ENCODE results near the gene ARF1.

Gene ARF1

DNA sequence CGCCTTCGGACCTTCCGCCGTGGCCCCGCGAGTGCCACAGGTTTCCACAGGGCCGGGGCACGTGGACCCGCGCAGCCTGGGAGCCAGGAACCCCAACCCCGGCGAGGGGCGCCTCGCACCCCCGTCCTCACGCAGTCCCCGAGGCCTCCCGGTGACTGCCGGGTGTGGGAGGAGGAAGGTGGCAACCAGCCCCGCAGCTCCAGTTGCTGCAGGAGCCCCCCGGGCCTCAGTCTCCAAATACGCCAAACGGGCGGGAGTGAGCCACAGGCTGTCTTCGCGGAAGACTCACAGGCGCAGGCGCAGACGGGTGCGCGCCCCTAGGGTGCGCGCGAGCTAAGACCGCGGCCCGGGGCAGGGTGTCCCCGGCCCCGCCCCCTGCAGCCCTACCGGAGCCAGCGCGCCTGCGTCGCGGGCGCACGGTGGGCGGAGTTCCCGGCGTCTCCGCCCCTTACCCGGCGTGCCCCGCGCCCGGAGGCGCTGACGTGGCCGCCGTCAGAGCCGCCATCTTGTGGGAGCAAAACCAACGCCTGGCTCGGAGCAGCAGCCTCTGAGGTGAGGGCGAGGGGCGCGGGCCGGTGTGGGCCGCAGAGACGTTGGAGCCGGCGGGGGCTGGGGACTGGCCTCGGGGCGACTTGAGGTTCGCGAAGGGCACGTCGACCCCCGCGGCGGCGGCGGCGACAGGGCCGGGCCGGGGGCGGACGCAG is at the start of gene ARF1:
Gene ARF1 (plus strand): TSS at position 495 of the 704 bp plus-strand sequence. CDS start 14,407 bp downstream, outside the sequence.
- peak; percentile 89 for DNase-seq

DNA sequence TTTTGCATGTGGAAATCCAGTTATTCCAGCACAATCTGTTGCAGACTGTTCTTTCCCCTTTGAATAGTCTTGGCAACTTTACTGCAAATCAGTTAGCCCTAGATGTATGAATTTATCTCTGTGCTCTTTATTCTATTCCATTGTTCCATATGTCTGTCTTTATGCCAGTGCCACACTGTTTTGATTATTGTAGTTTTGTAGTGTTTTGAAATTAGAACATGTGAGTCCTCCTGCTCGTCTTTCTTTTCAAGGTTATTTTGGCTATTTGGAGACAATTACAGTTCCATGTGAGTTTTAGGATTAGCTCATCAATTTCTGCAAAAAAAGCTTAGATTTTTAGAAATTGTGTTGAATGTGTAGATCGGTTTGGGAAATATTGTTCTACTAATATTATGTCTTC is 49.1 kb upstream of the ARF1 start:
- DNase-seq: no peak

DNA sequence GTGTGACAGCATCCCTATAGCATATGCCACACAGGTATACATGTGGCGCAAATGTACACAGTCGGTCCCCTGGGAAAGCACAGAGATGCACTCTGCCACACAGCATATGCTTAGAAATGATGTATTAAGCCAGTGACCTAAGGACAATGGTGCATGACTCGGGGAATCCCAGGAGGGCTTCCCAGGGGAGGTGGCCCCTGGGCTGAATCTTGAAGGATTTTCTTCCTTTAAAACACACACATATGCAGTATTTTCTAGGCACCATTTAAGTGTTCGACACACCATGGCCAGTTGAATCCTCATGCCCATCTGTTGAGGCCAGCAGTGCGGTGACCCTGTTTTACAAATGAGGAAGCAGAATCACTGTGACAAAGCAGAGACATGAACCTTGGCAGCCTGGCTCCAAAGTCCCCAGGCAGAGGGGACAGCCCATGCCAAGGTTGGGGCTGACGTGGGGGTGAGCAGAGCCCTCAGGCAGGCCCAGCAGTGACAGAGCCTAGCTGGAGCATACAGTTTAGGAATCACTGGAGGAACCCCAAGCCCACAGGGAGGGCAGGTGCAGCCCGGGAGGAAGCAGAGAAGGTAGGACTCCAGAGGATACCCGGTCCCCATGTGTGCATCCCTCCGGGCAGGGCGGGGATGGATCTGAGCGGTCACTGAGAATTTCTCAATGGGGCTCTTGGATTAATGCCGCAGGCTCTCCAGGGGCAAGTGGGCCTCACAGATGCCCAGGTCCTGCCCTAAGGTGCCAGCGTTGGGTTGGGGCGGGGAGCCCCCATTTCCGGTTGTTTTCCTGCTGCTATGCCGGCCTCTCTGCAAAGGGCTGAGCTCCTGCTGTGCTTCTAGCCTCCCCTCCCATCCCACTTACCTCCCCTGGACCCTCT is 47.3 kb upstream of the ARF1 start:
- DNase-seq: no peak

DNA sequence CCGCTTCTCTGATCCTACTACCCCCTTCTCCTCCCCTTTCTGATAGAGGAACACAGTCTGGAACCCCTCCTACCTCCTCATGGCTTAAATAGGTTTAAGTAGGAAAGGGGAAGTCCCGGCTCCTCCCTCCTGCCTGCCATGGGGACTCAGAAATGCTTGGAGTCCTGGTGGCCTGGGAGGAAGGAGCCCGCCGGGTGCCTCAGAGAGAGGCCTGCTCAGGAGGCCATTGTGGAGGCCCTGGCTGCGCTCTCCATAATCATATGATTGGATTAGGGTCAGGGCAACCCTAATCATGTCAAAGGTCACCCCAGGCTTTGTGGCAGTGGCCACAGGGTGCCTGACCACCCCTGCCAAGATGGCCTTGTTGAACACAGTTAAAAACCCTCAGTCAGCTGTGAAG is 46.7 kb upstream of the ARF1 start:
- DNase-seq: no peak

DNA sequence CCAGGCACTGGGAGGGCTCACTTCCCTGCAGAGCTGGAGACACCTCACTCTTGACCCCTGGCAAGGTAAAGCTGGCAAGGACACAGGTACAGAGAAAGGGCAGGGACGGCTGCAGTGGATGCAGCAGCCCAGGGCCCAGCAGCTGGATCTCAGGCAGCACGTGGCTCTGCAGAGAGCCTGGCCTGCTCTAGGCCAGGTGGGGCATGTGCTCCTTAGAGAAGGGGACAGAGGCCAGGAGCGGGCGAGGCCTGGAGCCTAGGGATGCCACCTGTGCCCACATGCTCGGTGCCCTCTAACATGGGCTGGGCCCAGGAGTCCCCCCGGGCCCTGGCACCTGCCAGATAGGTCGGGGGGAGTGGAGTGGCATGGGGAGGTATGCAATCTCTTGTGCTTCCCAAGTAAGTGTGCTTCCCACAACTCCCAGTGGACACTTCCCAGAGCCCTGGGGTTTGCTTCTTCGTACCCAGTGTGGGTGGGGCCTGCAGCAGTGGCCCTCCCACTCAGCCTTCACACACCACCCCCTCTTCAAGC is 45.7 kb upstream of the ARF1 start:
- DNase-seq: no peak

DNA sequence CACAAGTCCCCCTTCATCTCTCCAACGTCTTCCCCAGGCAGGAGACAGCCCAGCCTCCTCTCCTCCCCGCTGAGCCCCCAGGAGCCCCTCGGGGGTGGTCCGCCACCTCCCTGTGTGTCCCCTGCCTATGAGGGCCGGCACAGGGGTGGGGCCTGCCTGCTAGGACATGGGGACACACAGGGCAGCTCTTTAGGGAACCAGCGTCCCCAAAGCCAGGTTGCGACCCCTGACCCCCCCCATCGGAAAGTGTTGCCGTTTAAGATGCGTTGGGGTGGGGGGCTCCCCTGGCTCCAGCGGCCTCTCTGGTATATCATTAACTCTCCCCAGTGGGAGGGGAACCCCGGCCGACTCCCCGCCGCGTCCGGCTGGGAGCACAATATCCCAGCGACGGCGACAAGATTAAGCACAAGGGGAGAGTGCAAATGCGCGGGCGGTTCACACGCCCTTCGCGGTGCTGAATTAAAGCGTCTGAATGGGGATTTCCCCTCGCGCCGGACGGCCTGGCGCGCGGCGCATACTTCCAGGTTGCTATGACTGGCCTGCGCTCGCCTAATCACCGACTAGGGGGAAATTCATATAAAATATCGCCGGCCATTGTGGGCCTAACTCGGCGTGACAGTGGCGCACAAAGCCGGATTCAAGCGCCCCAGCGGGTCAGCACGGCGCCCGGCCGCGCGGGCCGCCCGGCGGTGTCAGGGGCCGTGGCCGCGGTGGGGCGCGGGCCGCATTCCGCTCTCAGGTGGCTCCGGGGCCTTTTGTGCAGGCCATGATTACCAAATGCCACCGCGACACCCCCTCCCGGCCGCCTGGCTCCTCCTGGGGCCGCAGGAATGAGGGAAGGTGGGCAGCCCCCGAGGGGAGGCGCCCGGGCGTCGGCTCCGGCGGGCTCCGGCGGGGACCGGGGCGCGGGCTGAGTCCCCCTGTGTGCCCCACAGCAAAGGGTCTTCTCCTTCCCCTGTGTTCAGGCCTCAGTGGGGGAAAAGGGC is 44.8 kb upstream of the ARF1 start:
- DNase-seq: peak; percentile 25

DNA sequence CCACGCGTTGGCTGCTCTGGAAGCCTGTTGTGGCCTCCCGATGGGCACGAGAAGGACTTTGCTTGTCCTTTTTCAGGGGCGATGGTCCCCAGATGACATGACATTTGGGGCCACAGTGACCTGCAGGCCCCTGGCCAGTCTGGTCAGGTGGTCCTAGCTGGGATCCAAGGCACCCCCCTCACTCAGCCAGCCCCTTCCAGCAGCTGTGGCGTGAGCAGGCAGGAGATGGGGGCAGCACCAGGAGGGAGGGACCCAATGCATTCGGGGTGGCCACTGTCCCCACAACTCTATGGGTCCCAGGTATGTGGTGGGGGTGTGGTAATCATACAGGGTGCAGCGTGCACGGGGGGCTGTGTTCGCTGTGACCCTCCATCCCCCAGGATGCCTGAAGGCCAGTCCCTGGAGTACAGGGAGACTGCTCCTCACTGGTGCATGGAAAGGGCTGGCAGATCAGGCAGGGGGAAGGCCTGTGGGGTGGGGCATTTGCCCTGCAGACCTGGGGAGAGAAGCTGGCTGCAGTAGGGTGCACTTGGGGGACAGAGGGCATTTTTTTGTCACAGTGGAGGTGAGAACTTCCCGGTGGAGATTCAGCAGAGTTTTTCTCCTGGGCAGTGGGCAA is 44.0 kb upstream of the ARF1 start:
- no peak for DNase-seq

DNA sequence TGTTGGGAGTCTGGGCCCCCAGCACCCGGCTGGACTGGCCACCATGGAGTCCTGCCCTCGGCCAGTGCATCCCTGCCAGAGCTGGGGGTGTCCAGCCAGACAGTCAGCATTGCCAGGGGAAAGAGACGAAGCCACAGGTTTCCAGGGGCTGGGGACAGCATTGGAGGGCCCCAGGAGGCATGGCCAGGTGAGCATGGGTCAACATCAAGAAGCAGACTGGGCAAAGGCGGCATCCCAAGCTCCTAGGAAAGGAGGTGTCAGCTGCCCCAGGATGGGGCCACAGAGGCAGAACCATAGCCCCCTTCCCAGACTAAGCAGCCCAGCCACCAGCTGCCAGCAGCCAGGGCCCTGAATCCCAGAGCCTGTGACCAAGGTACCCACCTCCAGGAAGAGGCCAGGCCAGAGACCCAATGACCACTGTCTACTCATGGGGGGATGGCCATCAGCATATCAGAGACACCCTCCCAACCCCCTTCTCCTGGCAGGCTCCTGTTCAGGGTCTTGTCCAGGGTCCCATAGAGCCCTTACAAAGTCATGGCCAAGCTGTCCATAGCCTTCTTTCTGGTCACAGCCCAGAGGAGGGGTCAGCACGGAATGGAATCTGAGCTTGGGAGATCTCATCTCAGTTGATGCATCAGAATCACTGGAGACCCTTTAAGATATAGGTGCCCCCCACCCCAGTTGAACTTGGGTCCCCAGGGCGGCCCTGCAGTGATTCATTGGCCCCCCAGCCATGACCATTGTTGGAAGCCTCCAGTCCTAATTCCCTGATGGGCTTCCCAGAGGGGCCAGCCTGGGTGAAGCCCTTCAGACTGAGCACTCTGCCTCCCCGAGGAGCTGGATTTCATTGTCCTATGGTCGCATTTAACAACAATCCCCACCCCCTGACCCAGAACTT is 43.3 kb upstream of the ARF1 start:
- DNase-seq: no peak

DNA sequence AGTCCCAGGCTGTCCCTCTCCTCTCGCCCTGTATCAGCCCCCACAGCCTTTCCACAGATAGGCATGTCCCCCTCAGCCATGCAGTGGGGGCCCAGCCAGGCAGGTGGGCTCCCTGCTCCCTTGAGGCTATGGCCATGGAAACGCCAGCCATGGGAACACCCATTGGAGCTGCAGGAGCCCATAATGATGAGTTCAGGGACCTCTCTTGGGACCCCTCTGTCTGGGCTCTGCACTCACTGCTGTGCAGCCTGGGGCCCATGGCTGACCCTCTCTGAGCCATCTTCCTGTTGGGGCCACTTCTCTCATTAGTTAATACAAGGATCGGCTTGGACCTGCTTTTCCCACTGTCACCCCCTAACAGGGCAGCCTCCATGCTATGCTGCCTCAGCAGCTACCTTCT is 42.5 kb upstream of the ARF1 start:
- no peak for DNase-seq

DNA sequence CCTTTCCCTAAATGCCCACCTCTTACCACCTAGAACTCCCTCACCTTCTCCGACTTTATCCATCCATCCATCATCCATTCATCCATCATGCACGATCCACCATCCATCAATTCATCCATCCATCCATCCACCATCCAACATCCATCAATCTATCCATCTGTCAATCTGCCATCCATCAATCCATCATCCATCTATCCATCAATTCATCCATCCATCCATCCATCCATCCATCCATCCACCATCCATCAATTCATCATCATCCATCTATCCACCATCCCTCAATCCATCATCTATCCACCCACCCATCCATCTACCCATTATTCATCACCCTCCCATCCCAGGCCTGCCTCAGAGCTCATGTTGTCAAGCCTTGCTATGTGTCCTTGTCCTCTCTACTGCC is 41.2 kb upstream of the ARF1 start:
- no peak for DNase-seq

DNA sequence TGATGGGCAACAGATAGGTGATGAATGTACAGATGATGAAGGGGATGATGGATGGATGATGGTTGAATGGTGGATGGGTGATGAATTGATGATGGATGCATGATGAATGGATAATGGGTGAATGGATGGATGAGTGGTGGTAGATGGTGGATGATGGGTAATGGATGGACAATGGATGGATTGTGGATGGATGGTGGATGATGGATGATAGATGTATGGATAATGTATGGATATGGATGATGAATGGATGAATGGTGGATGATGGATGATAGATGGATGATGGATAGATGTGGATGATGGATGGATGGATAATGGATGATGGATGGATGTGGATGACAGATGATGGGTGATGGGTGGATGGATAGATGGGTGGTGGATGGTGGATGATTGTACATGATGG is 40.0 kb upstream of the ARF1 start:
- DNase-seq: no peak

DNA sequence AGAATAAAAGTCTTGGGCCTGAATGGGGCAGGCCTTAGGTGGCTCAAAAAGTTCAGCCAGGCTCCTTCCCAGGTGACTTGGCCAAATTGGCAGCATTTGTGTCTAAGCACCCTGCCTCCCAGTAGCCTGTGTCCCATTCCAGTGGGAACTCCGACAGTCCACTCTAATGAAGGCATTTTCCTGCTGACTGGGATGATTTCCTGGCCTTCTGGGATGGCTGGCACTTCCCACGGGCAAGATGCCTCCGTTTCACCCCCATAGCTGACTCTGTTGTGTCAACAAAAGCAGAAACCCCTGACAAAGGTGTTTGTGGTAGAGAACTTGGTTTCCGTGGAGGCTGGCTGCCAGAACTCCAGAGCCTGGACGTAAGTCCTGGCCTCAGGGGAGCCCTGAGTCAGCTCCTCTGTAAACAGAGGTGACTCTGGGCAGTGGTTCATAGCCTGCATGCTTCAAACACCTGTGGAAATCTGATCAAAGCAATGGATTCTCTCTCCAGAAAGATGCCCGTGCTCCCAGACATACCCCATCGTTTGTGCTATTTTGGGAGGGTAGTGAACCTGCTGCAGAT is 39.1 kb upstream of the ARF1 start:
- no peak for DNase-seq

DNA sequence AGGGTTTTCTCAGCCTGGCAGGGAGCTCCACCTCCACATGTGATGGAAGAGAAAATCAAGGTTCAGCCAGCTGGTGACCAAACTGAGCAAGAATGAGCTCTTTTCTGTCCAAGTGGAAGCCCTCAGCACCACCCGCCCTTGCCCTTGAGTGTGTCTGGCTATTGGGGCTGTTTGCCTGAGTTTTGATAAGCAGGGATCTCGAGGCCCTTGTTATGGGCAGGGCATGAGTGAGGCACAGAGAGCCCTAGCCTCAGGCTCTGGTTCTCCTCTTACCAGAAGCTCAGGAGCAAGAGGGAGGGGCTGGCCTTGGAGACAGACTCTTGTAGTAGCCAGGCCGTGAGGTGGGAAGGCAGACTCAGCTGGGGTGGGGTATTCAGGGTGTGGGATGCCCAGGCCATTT is 37.5 kb upstream of the ARF1 start:
- no peak for DNase-seq

DNA sequence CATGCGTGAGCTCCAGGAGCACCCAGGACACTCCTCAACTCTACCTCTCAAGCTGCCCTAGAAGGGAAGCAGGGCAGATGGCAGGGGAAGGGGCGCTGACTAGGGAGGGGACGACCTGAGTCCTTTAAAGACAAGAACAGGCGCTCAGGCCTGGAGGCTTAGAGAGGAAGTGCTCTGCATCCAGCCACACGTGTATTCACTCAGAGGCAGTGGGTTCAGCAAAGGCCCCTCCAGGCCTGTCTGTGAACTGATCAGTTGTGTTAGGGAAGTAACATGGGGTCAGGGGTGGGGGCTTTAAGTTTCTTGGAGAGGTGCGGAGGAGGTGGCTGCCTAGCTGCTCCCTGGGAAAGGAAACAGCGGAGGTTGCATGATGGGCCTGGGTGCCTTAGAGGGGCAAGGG is 37.1 kb upstream of the ARF1 start:
- DNase-seq: no peak

DNA sequence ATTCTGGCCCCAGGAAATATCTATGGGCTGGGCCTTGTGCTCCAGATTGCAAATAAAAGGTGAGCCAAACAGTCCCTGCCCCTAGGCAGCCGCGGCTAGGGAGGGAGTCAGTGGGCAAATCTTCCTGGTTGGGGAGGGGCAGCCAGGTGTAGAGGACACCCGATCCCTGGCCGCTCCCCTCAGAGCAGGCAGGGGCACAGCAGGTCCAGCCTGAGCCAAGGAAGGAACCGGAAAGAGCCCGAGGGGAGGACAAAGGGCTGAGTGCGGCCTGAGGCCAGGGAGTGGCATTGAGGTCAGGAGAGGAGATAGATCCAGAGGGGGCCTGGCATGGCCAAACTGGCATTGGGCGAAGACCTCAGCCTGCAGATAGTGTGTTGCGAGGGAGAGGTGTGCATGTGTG is 36.6 kb upstream of the ARF1 start:
- no peak for DNase-seq

DNA sequence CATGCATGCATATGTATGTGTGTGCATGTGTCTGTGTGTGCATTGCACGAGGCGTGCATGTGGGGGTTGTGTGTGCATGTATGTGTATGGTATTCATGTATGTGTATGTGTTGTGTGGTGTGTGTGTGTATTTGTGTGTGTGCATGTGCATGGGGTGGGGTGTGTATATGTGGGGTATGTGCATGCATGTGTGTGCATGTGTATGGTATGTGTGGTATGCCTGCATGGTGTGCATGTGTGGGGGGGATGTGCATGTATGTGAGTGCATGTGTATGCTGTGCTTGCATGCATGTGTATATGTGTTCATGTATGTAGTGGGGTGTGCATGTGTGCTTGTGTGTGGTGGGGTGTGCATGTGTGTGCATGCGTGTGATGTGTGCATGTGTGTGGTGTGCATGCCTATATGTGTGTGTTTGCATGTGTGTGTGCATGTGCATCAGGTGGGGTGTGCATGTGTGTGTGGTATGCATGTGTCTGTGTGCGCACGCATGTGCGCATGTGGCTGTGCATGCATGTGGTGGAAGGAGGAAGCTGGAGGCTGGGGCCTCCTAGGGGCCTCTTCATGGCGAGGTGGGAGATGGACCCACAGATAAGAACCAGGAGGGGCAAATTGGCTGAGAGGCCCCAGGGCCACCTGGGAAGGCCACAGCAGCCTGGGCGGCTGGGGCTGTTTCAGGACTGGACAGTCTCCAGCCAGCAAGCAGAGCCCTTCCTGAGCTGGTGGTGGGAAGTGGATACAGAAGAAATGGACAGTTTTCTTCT is 35.9 kb upstream of the ARF1 start:
- no peak for DNase-seq

DNA sequence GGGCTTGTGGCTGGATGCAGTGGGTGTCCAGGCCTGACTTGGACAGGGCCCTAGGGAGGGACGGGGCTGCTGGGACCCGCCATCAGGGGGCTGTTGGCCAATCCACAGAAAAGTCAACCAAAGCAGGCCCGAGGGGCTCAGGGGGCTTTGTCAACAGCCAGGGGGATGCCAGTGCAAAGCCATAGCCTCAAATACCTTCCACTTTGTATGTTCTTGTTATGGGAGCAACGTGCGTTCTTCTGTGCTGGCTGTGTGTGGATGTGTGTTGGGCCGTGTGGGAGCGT is 35.4 kb upstream of the ARF1 start:
- no peak for DNase-seq

DNA sequence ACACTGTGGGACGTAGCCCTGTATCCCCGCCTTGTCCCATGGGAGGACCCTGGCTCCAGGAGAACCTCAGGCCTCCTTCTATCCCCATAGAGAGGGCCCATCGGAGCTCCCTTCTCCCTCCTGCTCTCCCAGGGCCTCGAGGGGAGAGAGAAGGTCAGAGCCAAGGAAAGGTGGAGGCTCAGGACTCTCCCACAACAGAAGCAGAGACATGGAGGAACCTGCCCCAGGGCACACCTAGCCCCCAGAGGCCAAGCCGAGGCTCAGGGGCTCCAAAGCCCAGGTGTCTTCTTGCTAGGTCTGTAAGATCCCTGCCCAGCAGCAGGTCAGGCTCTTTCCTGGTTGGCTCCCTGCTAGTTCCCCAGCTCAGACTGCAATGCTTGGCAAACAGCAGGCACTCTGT is 34.4 kb upstream of the ARF1 start:
- no peak for DNase-seq

DNA sequence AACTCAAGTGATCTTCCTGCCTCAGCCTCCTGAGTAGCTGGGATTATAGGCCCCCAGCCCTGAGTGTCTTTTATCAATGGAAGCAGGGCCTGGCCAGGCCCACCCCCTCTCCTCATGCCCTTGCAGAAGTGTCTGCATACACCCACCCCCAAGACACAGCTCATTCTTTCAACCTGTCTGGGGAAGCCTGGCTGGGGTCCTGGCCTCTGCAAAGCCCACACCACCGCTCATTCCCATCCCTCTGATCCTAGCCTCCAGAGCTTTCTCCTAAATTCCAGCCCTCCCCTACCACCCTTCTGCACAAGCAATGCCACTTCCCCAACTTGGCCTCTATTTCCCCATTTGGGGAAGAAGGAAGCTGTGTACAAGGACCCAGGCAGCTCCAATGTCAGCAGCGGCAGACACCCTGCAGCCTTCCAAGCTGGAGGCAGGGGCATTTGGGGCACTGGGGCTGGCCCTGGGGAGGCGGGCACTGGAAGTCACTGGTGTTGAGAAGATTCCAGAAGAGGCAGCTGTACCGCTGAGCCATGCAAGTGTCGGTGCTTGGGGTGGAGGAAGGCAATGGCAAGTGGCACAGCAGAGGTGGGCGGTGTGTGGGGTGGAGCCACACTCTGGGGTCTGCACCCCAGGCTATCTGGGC is 33.7 kb upstream of the ARF1 start:
- DNase-seq: no peak

Data from stimulated activated CD4-positive, alpha-beta T cell treated with anti-CD3 and anti-CD28 coated beads, Interleukin-4, amount 100 ng/mL, for 24 hours (primary cell).